Keratinocyte (primary cell): ENCODE data around the gene LRRC28. TPM values are rescaled to one million over a fixed set of nuclear protein-coding genes. Genes with fewer than 3 reads are reported as not detected.

Source experiments
- DNase-seq: peaks from one replicate; pipeline ENCODE4 v3.0.0-alpha.2; 2011; ENCODE audit warnings: low read depth, missing footprints, low spot score
- FAIRE-seq: peaks from 2 replicates; lab custom pipeline; 2011; peaks lifted over from hg19 to GRCh38; lab: Jason Lieb, UNC
- H2AFZ ChIP-seq: 2 replicates; pipeline ENCODE4 v1.6.0; 2012; ENCODE audit warnings: low read length, control low read depth, inconsistent platforms; ENCODE audit not compliant: control insufficient read depth
- H3K27ac ChIP-seq: 2 replicates; pipeline ENCODE4 v1.5.1; 2011; ENCODE audit warnings: low read length; ENCODE audit not compliant: control insufficient read depth, insufficient read depth
- H3K27me3 ChIP-seq: 3 replicates; pipeline ENCODE4 v1.6.0; 2011; ENCODE audit warnings: low read length; ENCODE audit not compliant: control insufficient read depth, insufficient read depth; ENCODE audit errors: extremely low read depth
- H3K36me3 ChIP-seq, 2 experiments: 2 replicates in 1 of 2; 3 replicates in 1 of 2; pipeline ENCODE4 v1.5.1; 2011; ENCODE audit warnings: low read length in 2 of 2, mild to moderate bottlenecking in 1 of 2; ENCODE audit not compliant: control insufficient read depth in 2 of 2, insufficient read depth in 2 of 2; ENCODE audit errors: extremely low read depth in 1 of 2
- H3K4me1 ChIP-seq: 3 replicates; pipeline ENCODE4 v1.5.1; 2011; ENCODE audit warnings: low read length; ENCODE audit not compliant: control insufficient read depth, insufficient read depth; ENCODE audit errors: extremely low read depth
- H3K4me2 ChIP-seq: 3 replicates; pipeline ENCODE4 v1.6.0; 2011; ENCODE audit warnings: low read depth, low read length; ENCODE audit not compliant: control insufficient read depth, insufficient read depth; ENCODE audit errors: extremely low read depth
- H3K4me3 ChIP-seq, 3 experiments: fragments of 200-600 bp in 1 of 3; sonication (generic) in 1 of 3; 2 replicates in 2 of 3; 3 replicates in 1 of 3; pipeline ENCODE4 v1.5.1; 2011 to 2016; ENCODE audit warnings: low read length in 3 of 3, mild to moderate bottlenecking in 3 of 3, control low read depth in 2 of 3, inconsistent platforms in 1 of 3, low read depth in 1 of 3, mixed read lengths in 1 of 3, mixed run types in 1 of 3, moderate library complexity in 1 of 3; ENCODE audit not compliant: control insufficient read depth in 2 of 3, insufficient read depth in 2 of 3; ENCODE audit errors: extremely low read depth in 1 of 3
- H3K79me2 ChIP-seq: 2 replicates; pipeline ENCODE4 v1.6.0; 2012; ENCODE audit warnings: low read length; ENCODE audit not compliant: control insufficient read depth, insufficient read depth
- H3K9ac ChIP-seq: 3 replicates; pipeline ENCODE4 v1.6.0; 2011; ENCODE audit warnings: low read length; ENCODE audit not compliant: control insufficient read depth, insufficient read depth; ENCODE audit errors: extremely low read depth
- H3K9me1 ChIP-seq: 3 replicates; pipeline ENCODE4 v1.6.0; 2011; ENCODE audit warnings: low read length; ENCODE audit not compliant: control insufficient read depth, insufficient read depth; ENCODE audit errors: extremely low read depth
- H3K9me3 ChIP-seq: 2 replicates; pipeline ENCODE4 v1.5.1; 2012; ENCODE audit warnings: low read depth, low read length; ENCODE audit not compliant: control insufficient read depth
- H4K20me1 ChIP-seq: 3 replicates; pipeline ENCODE4 v1.6.0; 2011; ENCODE audit warnings: low read length; ENCODE audit not compliant: control insufficient read depth, insufficient read depth; ENCODE audit errors: extremely low read depth
- CTCF ChIP-seq, 3 experiments: IDR thresholded peaks in 1 of 3; conservative IDR thresholded peaks in 1 of 3; optimal IDR thresholded peaks in 1 of 3; 2 replicates in 2 of 3; 3 replicates in 1 of 3; pipeline versions ENCODE3 to v1.5.1; 2011; ENCODE audit warnings: low read length in 3 of 3, mild to moderate bottlenecking in 3 of 3, moderate library complexity in 2 of 3, control low read depth in 1 of 3, inconsistent platforms in 1 of 3; ENCODE audit not compliant: insufficient read depth in 2 of 3; ENCODE audit errors: extremely low read depth in 1 of 3
- EZH2 ChIP-seq: IDR thresholded peaks from one replicate; pipeline ENCODE4 v1.6.1; 2012; ENCODE audit warnings: inconsistent platforms, mild to moderate bottlenecking, low read length, moderate library complexity
- dilution Hi-C: fragments of 300-500 bp; cut with MboI; formaldehyde crosslinking; loops from one replicate; pipeline ENCODE4 v1.7.0; 2020; ENCODE audit warnings: low sequenced_read_pairs; ENCODE audit not compliant: extremely low pct_ligation_motif_present
- polyA plus RNA-seq, 5 experiments: library from polyadenylated mRNA; depleted of rRNA in 3 of 5; stranded (reverse) in 3 of 5; stranded (forward) in 1 of 5; unstranded in 1 of 5; fragments of >200 nt; gene quantifications; 1 replicate in 1 of 5; 2 replicates in 3 of 5; 3 replicates in 1 of 5; pipeline versions ENCODE4 v1.2.1 to v1.2.3, GENCODE V29; 2011 to 2012; ENCODE audit warnings: missing spikeins in 2 of 5, low read depth in 1 of 5, low replicate concordance in 1 of 5

LRRC28 gene
- polyA plus RNA-seq, 1 donor (not counting 4 experiments of a cell fraction or from before 2014, with no cell fraction given), result 25.1 TPM

GRCh38 chr15:99369196-99369595 is 117.9 kb downstream of the LRRC28 start:
- dilution Hi-C loops, result no loop called here
- DNase-seq, result no peak

GRCh38 chr15:99371180-99372103 is 120.2 kb downstream of the LRRC28 start:
- H3K9ac ChIP-seq, result no peak overlapping the region
- no peaks in the 10 kb centered on the region for H3K9me3 ChIP-seq
- no peak overlapping the region for H2AFZ ChIP-seq
- FAIRE-seq, result no peak
- no peak overlapping the region for H3K4me2 ChIP-seq
- H3K79me2 ChIP-seq, result no peaks in the 10 kb centered on the region
- no peak for DNase-seq
- H4K20me1 ChIP-seq, result no peaks in the 10 kb centered on the region
- no peaks in the 10 kb centered on the region for H3K27me3 ChIP-seq
- H3K9me1 ChIP-seq, result no peaks in the 10 kb centered on the region
- dilution Hi-C loops, result no loop called here
- no peak overlapping the region for H3K27ac ChIP-seq
- H3K36me3 ChIP-seq, result no peaks in the 10 kb centered on the region
- H3K4me1 ChIP-seq, result no peaks in the 10 kb centered on the region
- TF ChIP-seq EZH2 (no peak), CTCF (optimal IDR thresholded peaks at IDR 0.05 in 1 of 3, IDR thresholded peaks at IDR 0.05 in 1 of 3, conservative IDR thresholded peaks at IDR 0.05 in 1 of 3; ENCODE audit: extremely low read depth in 1 of 3, insufficient read depth in 2 of 3, low read length in 3 of 3) (no peak)
- no peak overlapping the region for H3K4me3 ChIP-seq

More at GRCh38 chr15:99369196-99369595, 117.9 kb downstream of the LRRC28 start:
- FAIRE-seq, result no peak
- H3K27ac ChIP-seq, result no peak overlapping the region
- no peaks in the 10 kb centered on the region for H3K79me2 ChIP-seq
- H3K9ac ChIP-seq, result no peak overlapping the region
- TF ChIP-seq CTCF (optimal IDR thresholded peaks at IDR 0.05 in 1 of 3, IDR thresholded peaks at IDR 0.05 in 1 of 3, conservative IDR thresholded peaks at IDR 0.05 in 1 of 3; ENCODE audit: extremely low read depth in 1 of 3, insufficient read depth in 2 of 3, low read length in 3 of 3), result no peak
- TF ChIP-seq EZH2, result no peak
- H3K4me3 ChIP-seq, result no peak overlapping the region
- no peaks in the 10 kb centered on the region for H3K9me3 ChIP-seq
- no peaks in the 10 kb centered on the region for H3K27me3 ChIP-seq
- no peak overlapping the region for H2AFZ ChIP-seq
- H3K36me3 ChIP-seq, result no peaks in the 10 kb centered on the region
- H3K4me1 ChIP-seq, result no peaks in the 10 kb centered on the region
- no peaks in the 10 kb centered on the region for H3K9me1 ChIP-seq
- H4K20me1 ChIP-seq, result no peaks in the 10 kb centered on the region
- H3K4me2 ChIP-seq, result no peak overlapping the region
